HG03442 (cell line): Measurements from ENCODE around the gene ATP5PD.
A peak's percentile ranks its signal among the peaks of the same experiment; 100 is the strongest.
"Not testable (repeated sequence)": the region's sequence is repeated elsewhere in the genome, so short reads cannot be mapped to it uniquely, and the experiment has no call there.

ENCODE experiments used
- ATAC-seq: cut with Tn5 transposase; IDR thresholded peaks from one replicate; pipeline ENCODE4 v1.9.1; 2021; ENCODE audit warnings: mild to moderate bottlenecking, moderate library complexity; ENCODE audit not compliant: unreplicated experiment

Gene ATP5PD

DNA sequence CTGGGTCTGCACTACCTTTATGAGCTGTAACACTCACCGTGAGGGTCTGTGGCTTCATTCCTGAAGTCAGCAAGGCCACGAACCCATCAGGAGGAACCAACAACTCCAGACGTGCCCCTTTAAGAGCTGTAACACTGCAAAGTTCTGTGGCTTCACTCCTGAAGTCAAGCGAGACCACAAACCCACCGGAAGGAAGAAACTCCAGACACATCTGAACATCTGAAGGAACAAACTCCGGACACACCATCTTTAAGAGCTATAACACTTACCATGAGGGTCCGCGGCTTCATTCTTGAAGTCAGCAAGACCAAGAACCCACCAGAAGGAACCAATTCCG lies 21.4 kb downstream of the ATP5PD start:
- not testable (repeated sequence) for ATAC-seq

DNA sequence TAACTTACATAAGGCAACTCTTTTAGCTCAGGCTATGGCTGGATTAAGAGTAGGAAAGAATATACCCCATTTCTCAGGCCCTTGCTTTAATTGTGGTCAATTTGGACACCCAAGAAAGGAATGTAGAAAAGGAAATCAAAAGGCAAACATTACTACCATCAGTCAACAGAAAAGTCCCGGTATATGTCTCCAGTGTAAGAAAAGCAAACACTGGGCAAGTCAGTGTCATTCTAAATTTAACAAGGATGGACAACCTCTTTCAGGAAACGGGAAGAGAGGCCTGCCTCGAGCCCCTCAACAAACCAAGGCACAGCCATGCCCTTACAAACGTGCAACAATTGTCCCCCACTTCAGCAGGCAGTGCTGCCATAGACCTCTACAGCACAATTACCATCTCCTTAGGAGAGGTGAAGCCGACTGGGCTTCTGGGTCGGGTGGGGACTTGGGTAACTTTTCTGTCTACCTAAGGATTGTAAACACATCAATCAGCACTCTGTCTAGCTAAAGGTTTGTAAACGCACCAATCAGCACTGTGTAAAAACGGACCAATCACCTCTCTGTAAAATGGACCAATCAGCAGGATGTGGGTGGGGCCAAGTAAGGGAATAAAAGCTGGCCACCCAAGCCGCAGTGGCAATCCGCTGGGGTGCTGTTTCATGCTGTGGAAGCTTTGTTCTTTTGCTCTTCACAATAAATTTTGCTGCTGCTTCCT lies 21.9 kb downstream of the ATP5PD start:
- no peak for ATAC-seq

DNA sequence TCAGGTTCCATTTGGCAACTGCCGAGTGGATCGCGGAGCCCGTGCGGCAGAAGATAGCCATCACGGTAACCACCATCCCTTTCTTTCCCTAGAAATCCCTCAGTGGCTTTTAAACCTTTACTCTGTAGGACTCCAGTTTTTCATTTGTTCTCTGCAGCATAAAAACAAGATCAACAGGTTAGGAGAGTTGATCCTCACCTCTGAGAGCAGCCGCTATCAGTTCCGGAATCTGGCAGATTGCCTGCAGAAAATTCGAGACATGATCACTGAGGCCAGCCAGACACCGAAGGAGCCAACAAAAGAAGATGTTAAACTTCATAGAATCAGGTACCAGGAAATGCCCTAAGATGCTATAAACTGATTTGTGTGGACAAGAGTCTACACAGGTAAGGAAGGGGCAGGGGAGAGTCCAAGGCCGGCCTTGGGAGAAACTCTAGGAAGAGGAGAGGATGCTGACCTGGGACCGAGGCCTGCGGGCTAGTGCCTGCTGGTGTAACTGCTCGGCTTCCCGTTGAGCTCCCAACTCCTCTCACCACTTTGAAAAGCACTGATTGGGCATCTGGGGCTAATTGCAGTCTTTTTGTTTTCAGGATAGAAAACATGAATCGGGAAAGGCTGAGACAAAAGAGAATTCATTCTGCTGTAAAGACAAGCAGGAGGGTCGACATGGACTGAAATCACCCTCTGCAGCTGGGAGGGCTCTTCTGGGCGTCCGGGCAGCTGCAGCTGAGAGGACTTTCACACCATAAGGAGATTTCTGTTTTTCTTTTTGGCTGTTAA lies 26.2 kb downstream of the ATP5PD start:
- ATAC-seq, result no peak

DNA sequence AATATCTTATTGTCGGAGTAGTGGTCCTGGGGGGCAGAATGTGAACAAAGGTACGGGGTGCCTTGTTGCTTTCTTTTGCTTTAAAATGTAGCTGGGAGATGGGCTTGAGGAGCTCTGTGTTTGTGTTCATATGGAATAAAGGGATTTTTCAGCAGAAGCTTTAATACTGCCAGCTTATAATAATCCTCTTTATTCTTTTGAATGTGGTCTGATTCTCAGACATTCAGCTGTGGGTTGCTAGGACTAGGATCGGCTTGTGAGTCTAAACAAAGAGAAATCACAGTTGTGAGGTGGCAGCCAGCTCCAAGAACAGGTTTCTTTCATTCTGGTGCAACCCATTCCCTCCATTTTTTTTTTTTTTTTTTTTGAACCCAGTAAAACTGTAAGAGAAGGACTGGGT lies 27.1 kb downstream of the ATP5PD start:
- ATAC-seq, result no peak

- no peak for ATAC-seq
Measured at GRCh38 chr17:75019146-75019545, 27.6 kb downstream of the ATP5PD start.

DNA sequence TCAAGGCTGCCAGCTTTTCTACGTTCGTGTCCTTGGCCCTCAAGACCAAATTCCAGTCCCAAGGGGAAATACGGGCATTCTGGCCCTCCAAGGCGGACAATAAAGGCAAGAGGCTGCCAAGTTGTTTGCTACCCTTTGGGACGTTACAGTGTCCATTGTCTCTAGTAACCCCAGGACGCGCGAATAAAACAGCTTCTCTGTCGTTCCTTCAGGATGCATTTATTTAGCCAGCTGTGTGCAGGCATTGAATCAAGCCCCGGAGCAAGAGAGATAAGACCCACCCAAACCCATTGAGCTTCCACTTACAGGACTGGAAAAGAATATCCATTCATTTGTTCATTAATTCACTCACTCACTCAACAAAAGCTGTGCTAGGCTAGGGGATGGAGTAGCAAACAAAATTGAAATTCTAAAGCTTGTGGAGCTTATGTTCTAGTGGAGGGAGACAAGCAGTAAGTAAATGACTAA lies 33.6 kb downstream of the ATP5PD start:
- ATAC-seq, result no peak

GRCh38 chr17:75012346-75013091 lies 34.2 kb downstream of the ATP5PD start, which contains the start of gene MRPL58:
Gene MRPL58, plus strand, starts transcription at chr17:75012670. Its CDS starts 17 bp downstream, at chr17:75012687.
- ATAC-seq, result peak; percentile 82

- no peak for ATAC-seq
Measured at GRCh38 chr17:75012096-75012345, 34.7 kb downstream of the ATP5PD start.

- ATAC-seq, result no peak
Measured at GRCh38 chr17:75011401-75012095, 35.2 kb downstream of the ATP5PD start.

- no peak for ATAC-seq
Measured at GRCh38 chr17:75010683-75011400, 35.9 kb downstream of the ATP5PD start.

DNA sequence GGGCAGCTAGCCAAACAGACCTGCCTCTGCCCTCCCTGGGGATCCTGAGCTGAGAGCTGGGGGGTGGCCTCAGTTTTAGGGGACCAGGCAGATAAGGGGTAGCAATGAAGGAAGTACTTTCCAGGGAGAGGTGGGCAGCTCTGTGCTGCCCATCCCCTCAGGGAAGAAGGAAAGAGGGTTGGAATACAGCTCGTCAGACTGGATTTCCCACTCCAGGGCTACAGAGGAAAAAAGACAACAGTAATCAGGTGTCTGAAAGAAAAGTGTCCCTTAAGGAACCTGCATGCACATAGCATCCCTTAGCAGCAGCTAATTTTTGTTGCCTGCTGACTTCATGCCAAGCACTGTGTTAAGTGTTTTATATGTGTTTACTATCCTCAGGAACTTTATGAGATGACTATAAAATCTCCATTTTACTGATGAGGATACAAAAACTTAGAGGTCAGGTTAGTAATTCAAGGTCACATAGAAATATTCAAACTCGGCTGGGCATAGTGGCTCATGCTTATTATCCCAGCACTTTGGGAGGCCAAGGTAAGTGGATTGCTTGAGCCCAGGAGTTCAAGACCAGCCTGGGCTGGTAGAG lies 37.5 kb downstream of the ATP5PD start:
- no peak for ATAC-seq

GRCh38 chr17:75008373-75008772 lies 38.4 kb downstream of the ATP5PD start:
- ATAC-seq, result no peak

- no peak for ATAC-seq
Measured at GRCh38 chr17:75006653-75007052, 40.1 kb downstream of the ATP5PD start.

GRCh38 chr17:75006084-75006483 lies 40.7 kb downstream of the ATP5PD start:
- not testable (repeated sequence) for ATAC-seq

DNA sequence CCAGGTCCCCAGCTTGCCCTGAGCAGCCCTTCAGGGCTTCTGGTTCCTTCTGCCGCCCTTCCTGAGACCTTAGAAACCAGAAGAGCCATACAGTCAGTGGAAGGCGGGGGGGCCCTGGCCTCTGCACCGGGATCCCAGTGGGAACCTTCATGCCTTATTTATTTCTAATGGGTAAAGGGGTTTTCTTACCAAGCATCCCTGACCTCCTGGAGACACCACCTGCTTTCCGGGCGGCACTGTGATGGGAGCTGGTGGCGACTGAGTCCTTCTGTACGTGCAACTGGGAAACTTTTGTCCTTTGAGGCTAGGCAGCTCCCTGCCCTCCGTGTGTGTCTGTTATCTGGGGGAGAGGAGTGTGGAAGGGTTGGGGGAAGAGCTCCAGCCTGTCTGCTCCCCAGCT lies 41.5 kb downstream of the ATP5PD start:
- ATAC-seq, result no peak

DNA sequence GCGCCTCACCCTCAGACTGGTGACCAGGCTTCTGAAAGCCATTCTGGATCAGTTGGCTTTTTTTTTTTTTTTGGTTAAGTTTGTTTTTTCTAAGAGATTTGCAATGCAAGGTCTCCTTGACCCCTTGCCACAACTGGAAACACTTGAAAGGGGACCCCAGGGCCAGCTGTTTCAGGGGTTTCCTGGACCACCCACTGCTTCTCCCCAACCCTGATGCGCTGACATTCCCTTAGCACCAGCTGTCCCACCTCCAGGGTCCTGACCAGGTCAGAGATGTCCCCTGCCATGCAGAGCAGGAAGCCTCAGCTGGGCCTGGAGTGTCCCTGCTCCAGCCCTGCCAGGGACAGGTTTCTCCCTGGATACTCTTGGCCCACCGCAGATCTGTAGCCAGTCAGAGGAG lies 42.4 kb downstream of the ATP5PD start:
- no peak for ATAC-seq

DNA sequence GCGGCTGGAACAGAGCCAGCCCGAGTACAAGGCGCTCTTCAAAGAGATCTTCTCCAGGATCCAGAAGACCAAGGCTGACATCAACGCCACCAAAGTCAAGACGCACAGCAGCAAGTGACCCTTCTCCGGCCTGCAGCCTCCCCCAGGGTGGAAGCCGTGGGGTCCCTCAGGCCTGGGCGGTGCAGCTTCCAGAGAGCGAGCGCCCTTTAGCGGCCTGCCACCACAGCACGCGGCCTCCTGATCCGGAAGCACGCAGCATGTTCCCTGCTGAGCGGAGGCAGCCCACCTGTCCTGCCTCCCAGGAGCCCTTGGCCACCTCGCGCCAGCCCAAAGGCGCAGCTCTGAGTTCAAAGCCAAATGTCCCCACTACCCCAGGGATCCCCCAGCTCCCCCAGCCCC lies 42.8 kb downstream of the ATP5PD start:
- ATAC-seq, result no peak

GRCh38 chr17:75003070-75003956 lies 43.5 kb downstream of the ATP5PD start:
- no peak for ATAC-seq
